UCSD-AML1 (cell line): Measurements from ENCODE around the gene JARID2.
A peak's percentile ranks its signal among the peaks of the same experiment; 100 is the strongest.

Source experiments
- DNase-seq: peaks from one replicate; lab custom pipeline; 2025; ENCODE audit not compliant: unreplicated experiment; lab: John Stamatoyannopoulos, UW

The JARID2 gene

GRCh38 chr6:15330174-15330944 is 84.5 kb downstream of the JARID2 start:
- peak; percentile 39 for DNase-seq

- DNase-seq: no peak
These were observed 85.3 kb downstream of the JARID2 start for GRCh38 chr6:15331143-15331542.

DNA sequence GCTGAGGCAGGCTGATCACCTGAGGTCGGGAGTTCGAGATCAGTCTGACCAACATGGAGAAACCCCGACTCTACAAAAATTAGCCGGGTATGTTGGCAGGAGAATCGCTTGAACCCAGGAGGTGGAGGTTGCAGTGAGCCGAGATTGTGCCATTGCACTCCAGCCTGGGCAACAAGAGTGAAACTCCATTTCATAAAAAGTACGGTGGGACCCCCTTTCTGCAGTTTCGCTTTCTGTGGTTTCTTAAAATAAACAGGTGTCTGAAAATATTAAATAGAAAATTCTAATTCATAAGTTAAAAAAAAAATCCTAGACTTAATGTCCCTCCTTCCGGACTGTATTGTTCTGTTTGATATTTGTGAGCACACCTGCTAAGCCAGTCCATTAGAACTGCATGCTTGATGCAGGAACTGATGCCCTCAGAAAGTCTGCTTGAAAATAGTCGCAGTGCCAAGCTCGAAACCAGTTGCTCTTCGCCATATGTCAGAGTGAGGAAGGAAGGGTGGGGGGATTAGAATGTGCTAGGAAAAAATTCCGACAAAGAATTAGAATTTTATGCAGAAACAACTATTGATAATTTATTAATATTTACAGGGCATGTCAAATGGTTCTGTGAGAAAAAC is 85.9 kb downstream of the JARID2 start:
- DNase-seq: no peak

DNA sequence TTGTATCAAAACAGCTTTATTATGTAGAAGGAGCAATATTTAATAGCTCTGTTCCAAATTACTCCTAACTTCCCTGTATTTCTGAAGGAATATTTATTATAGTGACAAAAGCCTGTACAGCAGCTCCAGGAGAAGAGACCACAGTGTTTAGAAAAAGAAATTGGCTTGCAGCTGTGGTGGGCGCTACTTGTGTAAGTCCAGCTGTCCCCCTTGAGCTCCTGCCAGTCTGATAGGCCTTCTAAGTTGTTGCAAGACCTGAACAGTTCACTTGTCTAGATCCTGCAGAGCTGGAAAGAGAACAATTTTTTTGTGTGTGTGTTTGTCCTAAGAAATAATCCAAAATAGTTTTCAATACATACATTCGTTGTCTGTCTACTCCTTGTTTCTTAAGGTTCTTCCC is 86.6 kb downstream of the JARID2 start:
- no peak for DNase-seq

DNA sequence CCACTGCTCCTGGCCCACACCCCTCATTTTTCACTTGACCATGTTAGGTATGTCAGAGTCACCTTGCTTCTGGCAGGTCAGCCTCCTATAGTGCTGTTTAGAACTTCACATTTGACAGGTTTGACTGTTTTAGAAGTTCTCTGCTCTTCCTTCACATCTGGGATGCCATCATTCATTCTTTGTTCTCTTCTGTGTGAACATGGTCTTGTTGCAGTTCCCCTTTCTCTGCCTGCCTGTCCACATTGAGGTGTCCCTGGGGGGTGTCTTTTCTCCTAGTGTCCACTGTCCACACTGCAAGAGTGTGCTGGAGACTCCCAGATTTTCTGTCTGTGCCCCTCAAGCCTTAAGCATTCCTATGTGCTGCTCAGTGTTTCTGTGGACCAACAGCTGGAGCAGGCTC is 89.5 kb downstream of the JARID2 start:
- no peak for DNase-seq

DNA sequence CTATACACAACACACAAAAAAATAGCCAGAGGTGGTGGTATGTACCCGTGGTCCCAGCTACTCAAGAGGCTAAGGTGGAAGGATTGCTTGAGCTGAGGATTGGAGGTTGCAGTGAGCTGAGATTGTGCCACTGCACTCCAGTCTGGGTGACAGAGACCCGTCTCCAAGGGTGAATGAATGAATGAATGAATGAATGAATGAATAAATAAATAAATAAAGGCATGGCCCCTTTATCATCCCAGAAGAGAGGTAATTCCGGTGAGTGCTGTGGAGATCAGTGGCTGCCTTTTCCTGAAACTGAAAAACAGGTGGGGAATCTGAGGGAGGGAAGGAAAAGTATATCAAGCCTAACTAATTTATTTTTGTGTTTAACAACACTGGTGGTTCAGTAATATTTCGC is 90.0 kb downstream of the JARID2 start:
- no peak for DNase-seq

GRCh38 chr6:15336900-15337560 is 91.2 kb downstream of the JARID2 start:
- DNase-seq: peak; percentile 41

DNA sequence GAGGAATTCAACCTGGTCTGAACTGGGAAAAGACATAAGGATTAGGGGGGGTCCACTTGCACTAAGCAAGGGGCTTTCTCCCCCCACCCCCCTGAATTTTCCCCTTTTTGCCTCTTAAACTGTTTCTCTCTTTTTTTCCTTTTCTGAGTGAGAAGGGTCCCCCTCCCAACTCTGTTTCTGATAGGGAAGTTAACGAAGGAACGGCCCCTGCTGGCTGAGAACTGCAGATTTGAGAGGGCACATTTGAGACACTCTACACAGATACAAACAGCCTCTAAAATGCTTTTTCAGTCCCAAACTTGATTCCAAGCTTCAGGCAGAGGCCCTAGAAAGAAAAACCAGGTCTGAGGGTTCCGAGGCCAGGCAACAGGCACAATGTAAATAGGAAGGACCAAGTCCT is 91.7 kb downstream of the JARID2 start:
- DNase-seq: peak; percentile 41

GRCh38 chr6:15338476-15338875 is 92.6 kb downstream of the JARID2 start:
- DNase-seq: no peak

GRCh38 chr6:15339081-15339480 is 93.2 kb downstream of the JARID2 start:
- no peak for DNase-seq

DNA sequence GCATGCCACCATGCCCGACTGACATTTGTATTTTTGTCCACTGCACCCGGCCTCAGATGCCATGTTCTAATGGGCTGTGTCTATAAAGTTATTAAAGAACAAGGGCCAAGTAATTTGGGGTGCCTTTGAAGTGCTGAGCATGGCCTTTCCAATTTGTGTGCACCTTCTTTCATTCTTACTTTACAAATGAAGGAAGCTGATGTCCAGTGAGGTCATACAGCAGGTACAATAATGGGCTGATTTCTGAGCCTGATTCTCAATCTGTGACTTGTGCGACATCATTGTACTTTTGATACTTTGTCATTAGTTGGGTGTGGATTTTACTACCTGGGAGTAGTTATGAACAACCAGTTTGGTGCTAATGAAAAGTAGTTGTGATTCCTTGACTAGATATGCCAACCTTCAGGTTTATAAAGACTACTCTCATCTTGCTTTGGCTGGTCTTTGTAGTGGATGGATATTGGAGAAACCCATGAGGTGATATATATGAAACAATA is 94.3 kb downstream of the JARID2 start:
- no peak for DNase-seq

- DNase-seq: no peak
These were observed 94.9 kb downstream of the JARID2 start for GRCh38 chr6:15340775-15341174.

DNA sequence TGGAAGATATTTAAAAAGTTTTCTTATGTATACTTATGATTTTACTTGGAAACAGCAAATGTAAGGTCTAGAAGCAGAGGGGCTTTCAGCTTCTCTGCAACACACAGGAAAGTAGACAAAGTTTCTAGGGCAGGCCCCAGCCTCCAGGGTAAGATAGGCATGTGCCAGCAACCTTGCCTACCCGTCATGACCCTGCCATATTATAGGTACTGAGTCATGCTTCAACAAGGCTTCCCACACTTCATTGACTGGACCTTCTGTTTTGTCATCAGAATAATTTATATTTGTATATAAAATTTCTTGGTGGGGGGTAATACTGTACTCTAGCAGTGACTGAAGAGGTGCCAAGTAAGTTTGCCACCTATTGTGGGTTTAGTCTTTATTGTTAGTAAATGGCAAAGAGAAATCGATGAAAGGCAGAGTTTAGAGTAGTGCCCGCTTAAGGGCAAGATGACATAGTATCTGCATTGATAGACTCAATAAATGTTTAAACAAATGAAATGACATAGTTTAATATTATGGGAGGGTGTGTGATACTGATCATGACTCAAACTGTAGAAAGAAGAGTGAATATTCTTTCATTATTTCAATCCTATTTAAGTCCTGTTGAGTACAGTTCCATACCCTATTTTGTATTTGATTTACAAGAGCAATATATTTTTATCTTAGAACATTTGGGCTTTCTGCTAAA is 95.6 kb downstream of the JARID2 start:
- no peak for DNase-seq

GRCh38 chr6:15342114-15342513 is 96.2 kb downstream of the JARID2 start:
- DNase-seq: no peak

- no peak for DNase-seq
These were observed 97.8 kb downstream of the JARID2 start for GRCh38 chr6:15343490-15344191.

DNA sequence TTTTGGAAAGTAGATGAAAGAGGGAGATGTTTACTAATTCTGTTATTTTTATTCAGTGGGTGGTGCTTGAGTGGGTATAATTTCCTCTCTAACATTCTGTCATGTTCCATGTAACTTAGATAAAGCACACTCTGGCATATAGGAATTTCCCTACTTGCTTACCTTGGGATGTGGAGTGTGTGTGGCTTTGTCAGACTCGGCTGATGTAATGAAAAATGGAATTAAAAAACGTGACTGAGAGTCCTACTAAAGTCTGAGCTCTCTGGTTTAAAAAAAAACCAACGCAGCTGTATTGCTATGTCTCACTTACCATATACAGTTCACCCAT is 98.3 kb downstream of the JARID2 start:
- DNase-seq: no peak

- DNase-seq: no peak
These were observed 99.0 kb downstream of the JARID2 start for GRCh38 chr6:15344831-15345230.

- no peak for DNase-seq
These were observed 100.4 kb downstream of the JARID2 start for GRCh38 chr6:15346315-15346714.

- DNase-seq: no peak
These were observed 102.7 kb downstream of the JARID2 start for GRCh38 chr6:15348528-15348927.

DNA sequence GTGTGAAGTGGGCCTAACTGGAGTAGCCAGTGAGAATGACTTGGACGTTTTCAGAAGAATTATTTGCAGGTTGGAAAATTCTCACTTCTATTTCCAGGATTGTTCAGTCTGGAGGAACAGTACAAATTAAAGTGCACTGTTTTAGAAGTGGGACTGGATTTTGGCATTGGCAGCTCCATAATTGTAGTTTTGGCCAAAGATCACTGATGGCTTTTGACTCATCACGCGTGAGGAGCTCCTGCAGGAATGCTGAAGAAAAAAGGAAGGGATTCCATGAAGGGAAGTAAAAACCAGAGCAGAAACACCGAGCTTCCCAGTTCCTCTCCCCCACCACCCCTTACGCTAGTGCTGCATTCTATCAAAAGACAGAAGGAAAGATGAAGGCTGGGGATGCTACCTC is 103.5 kb downstream of the JARID2 start:
- no peak for DNase-seq
